H9 (cell line): ENCODE results near the gene PIAS4. TPM values are rescaled to one million over a fixed set of nuclear protein-coding genes. Genes with fewer than 3 reads are reported as not detected.

Source experiments
- DNase-seq: peaks from one replicate; pipeline ENCODE4 v3.0.0-alpha.2; 2017
- H2AFZ ChIP-seq: one replicate; pipeline ENCODE4 v1.6.1; 2013; ENCODE audit warnings: mild to moderate bottlenecking, low read length, control low read depth, moderate library complexity
- H2AK5ac ChIP-seq: 2 replicates; pipeline ENCODE4 v1.6.1; 2013; ENCODE audit warnings: low read length, control low read depth, mixed read lengths; ENCODE audit not compliant: insufficient read length
- H2BK120ac ChIP-seq: one replicate; pipeline ENCODE4 v1.6.1; 2013; ENCODE audit warnings: low read depth, mild to moderate bottlenecking, low read length, control low read depth, inconsistent platforms; ENCODE audit not compliant: poor library complexity, severe bottlenecking
- H2BK12ac ChIP-seq: 2 replicates; pipeline ENCODE4 v1.6.1; 2013; ENCODE audit warnings: low read length, control low read depth, mixed read lengths, low read depth; ENCODE audit not compliant: insufficient read length
- H2BK15ac ChIP-seq: 2 replicates; pipeline ENCODE4 v1.6.1; 2013; ENCODE audit warnings: low read depth, low read length, control low read depth
- H2BK20ac ChIP-seq: one replicate; pipeline ENCODE4 v1.6.1; 2013; ENCODE audit warnings: low read depth, mild to moderate bottlenecking, low read length, control low read depth, inconsistent platforms; ENCODE audit not compliant: poor library complexity, severe bottlenecking
- H2BK5ac ChIP-seq: 2 replicates; pipeline ENCODE4 v1.6.1; 2013; ENCODE audit warnings: low read length, control low read depth, mixed read lengths; ENCODE audit not compliant: insufficient read length
- H3K14ac ChIP-seq: 2 replicates; pipeline ENCODE4 v1.6.1; 2013; ENCODE audit warnings: low read length, control low read depth; ENCODE audit not compliant: insufficient read depth
- H3K18ac ChIP-seq: 2 replicates; pipeline ENCODE4 v1.6.1; 2013; ENCODE audit warnings: low read depth, mild to moderate bottlenecking, mixed read lengths, low read length, control low read depth; ENCODE audit not compliant: insufficient read length
- H3K23ac ChIP-seq: 2 replicates; pipeline ENCODE4 v1.6.1; 2013; ENCODE audit warnings: low read length, control low read depth, mixed read lengths, low read depth; ENCODE audit not compliant: insufficient read length
- H3K23me2 ChIP-seq: 2 replicates; pipeline ENCODE4 v1.6.1; 2013; ENCODE audit warnings: low read depth, mild to moderate bottlenecking, mixed read lengths, low read length, control low read depth; ENCODE audit not compliant: insufficient read length, poor library complexity, severe bottlenecking
- H3K27ac ChIP-seq: 2 replicates; pipeline ENCODE4 v1.5.1; 2013; ENCODE audit warnings: low read length, control low read depth, mixed read lengths, low read depth; ENCODE audit not compliant: insufficient read length
- H3K27me3 ChIP-seq: 2 replicates; pipeline ENCODE4 v1.6.1; 2013; ENCODE audit warnings: low read length, control low read depth, inconsistent platforms; ENCODE audit not compliant: insufficient read depth
- H3K4ac ChIP-seq: 2 replicates; pipeline ENCODE4 v1.6.1; 2013; ENCODE audit warnings: low read depth, mild to moderate bottlenecking, control low read depth, inconsistent platforms, low read length, moderate library complexity
- H3K4me1 ChIP-seq: 2 replicates; pipeline ENCODE4 v1.6.1; 2013; ENCODE audit warnings: low read length, control low read depth, inconsistent platforms; ENCODE audit not compliant: insufficient read depth
- H3K4me2 ChIP-seq: 2 replicates; pipeline ENCODE4 v1.6.1; 2013; ENCODE audit warnings: low read length, control low read depth, mixed read lengths; ENCODE audit not compliant: insufficient read length, insufficient read depth
- H3K56ac ChIP-seq: 2 replicates; pipeline ENCODE4 v1.6.1; 2013; ENCODE audit warnings: low read depth, mild to moderate bottlenecking, mixed read lengths, low read length, control low read depth; ENCODE audit not compliant: insufficient read length
- H3K79me1 ChIP-seq: 2 replicates; pipeline ENCODE4 v1.6.1; 2013; ENCODE audit warnings: low read depth, mild to moderate bottlenecking, moderate library complexity, low read length, control low read depth, inconsistent platforms; ENCODE audit not compliant: insufficient read depth, poor library complexity, severe bottlenecking
- H3K79me2 ChIP-seq: 2 replicates; pipeline ENCODE4 v1.6.1; 2013; ENCODE audit warnings: low read length, control low read depth, inconsistent platforms; ENCODE audit not compliant: insufficient read depth
- H3K9ac ChIP-seq: 2 replicates; pipeline ENCODE4 v1.6.1; 2013; ENCODE audit warnings: low read length, control low read depth, mixed read lengths; ENCODE audit not compliant: insufficient read length; ENCODE audit errors: extremely low read depth
- H3K9me3 ChIP-seq: one replicate; pipeline ENCODE4 v1.6.1; 2013; ENCODE audit warnings: low read depth, low read length, inconsistent platforms; ENCODE audit not compliant: control insufficient read depth
- H3T11ph ChIP-seq: one replicate; pipeline ENCODE4 v1.6.1; 2013; ENCODE audit warnings: mild to moderate bottlenecking, low read length, control low read depth, inconsistent platforms
- H4K20me1 ChIP-seq: one replicate; pipeline ENCODE4 v1.6.1; 2013; ENCODE audit not compliant: control insufficient read depth, insufficient read length, insufficient read depth
- H4K5ac ChIP-seq: 2 replicates; pipeline ENCODE4 v1.6.1; 2013; ENCODE audit warnings: low read depth, mild to moderate bottlenecking, mixed read lengths, low read length, control low read depth; ENCODE audit not compliant: insufficient read length
- H4K8ac ChIP-seq: replicated peaks from 2 replicates; pipeline ENCODE4 v1.6.1; 2013; ENCODE audit warnings: low read length, control low read depth, mixed read lengths, low read depth; ENCODE audit not compliant: insufficient read length
- H4K91ac ChIP-seq: 2 replicates; pipeline ENCODE4 v1.6.1; 2013; ENCODE audit warnings: low read depth, mild to moderate bottlenecking, moderate library complexity, mixed read lengths, low read length, control low read depth; ENCODE audit not compliant: insufficient read length
- H3K27ac Mint-ChIP-seq, 3 experiments: 2 replicates in 2 of 3; 3 replicates in 1 of 3; pipeline ENCODE4 v1.8.0; 2020 to 2021; ENCODE audit warnings: mixed read lengths in 3 of 3, mild to moderate bottlenecking in 1 of 3, moderate library complexity in 1 of 3
- H3K27me3 Mint-ChIP-seq: 2 replicates; pipeline ENCODE4 v1.8.0; 2021; ENCODE audit warnings: low read depth, mild to moderate bottlenecking, moderate library complexity, mixed read lengths
- H3K36me3 Mint-ChIP-seq, 3 experiments: 2 replicates in 2 of 3; 3 replicates in 1 of 3; pipeline ENCODE4 v1.8.0; 2020 to 2021; ENCODE audit warnings: low read depth in 3 of 3, mixed read lengths in 3 of 3; ENCODE audit not compliant: insufficient read depth in 1 of 3
- H3K4me1 Mint-ChIP-seq, 2 experiments: 2 replicates each; pipeline ENCODE4 v1.8.0; 2020; ENCODE audit warnings: mixed read lengths in 2 of 2
- H3K4me3 Mint-ChIP-seq, 2 experiments: 2 replicates in 1 of 2; 3 replicates in 1 of 2; pipeline ENCODE4 v1.8.0; 2020 to 2021; ENCODE audit warnings: mild to moderate bottlenecking in 2 of 2, mixed read lengths in 2 of 2, moderate library complexity in 1 of 2
- H3K9me3 Mint-ChIP-seq, 2 experiments: 2 replicates in 1 of 2; 3 replicates in 1 of 2; pipeline ENCODE4 v1.8.0; 2020; ENCODE audit warnings: mild to moderate bottlenecking in 2 of 2, mixed read lengths in 2 of 2, moderate library complexity in 1 of 2
- WGBS: extraction: QIAGEN DNeasy Blood & Tissue Kit; methylation state at CpG from one replicate; pipeline ENCODE4 v1.1.7; 2013; ENCODE audit warnings: missing lambda C conversion rate, low lambda C conversion rate, mixed read lengths; ENCODE audit not compliant: insufficient read length; ENCODE audit errors: extremely low coverage; 5-methylcytosine and 5-hydroxymethylcytosine counted together
- total RNA-seq: library from RNA; stranded (reverse); gene quantifications from 2 replicates; pipeline ENCODE4 v1.2.1, GENCODE V29; 2021
- TF ChIP-seq, protein P1 (sequence below): fragments of 200-600 bp; sonication (generic); conservative IDR thresholded peaks from 3 replicates; pipeline ENCODE4 v1.8.0; 2021; ENCODE audit warnings: antibody characterized with exemption, mild to moderate bottlenecking

Gene PIAS4
- total RNA-seq, 1 experiment from 2014 or later: 52.0 TPM

DNA sequence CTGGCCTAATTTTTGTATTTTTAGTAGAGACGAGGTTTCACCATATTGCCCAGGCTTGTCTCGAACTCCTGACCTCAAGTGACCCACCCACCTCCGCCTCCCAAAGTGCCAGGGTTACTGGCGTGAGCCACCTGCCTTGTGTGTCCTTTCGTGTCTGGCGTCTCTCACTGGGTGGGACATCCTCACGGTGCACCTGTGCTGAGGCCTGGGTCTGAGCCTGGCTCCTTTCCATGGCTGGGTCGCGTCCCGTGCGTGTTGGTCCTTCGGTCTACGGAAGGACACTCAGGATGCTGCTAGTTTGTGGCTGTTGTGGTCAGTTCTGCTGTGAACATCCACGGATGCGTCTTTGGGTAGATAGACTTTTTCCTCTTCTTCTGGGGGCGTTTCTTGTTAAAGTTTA is 19.6 kb downstream of the PIAS4 start:
- Mint-ChIP-seq H3K4me1 (no peaks in the 10 kb centered on the region), H3K9me3 (no peaks in the 10 kb centered on the region; a peak in 1 of 5 replicates), H3K27ac (peak overlapping the region in 1 of 3 experiments; percentile 77; a peak in 1 of 7 replicates), H3K27me3 (no peaks in the 10 kb centered on the region), H3K4me3 (no peak overlapping the region), H3K36me3 (peaks cover 11 to 52% (median 47%) of the 10 kb centered on the region in 3 experiments)
- no peaks in the 10 kb centered on the region for H3K79me1 ChIP-seq
- no peaks in the 10 kb centered on the region for H3K27me3 ChIP-seq
- no peaks in the 10 kb centered on the region for H4K20me1 ChIP-seq
- H2AFZ ChIP-seq: no peak overlapping the region
- no peak overlapping the region for H2BK20ac ChIP-seq
- TF ChIP-seq, protein P1, sequence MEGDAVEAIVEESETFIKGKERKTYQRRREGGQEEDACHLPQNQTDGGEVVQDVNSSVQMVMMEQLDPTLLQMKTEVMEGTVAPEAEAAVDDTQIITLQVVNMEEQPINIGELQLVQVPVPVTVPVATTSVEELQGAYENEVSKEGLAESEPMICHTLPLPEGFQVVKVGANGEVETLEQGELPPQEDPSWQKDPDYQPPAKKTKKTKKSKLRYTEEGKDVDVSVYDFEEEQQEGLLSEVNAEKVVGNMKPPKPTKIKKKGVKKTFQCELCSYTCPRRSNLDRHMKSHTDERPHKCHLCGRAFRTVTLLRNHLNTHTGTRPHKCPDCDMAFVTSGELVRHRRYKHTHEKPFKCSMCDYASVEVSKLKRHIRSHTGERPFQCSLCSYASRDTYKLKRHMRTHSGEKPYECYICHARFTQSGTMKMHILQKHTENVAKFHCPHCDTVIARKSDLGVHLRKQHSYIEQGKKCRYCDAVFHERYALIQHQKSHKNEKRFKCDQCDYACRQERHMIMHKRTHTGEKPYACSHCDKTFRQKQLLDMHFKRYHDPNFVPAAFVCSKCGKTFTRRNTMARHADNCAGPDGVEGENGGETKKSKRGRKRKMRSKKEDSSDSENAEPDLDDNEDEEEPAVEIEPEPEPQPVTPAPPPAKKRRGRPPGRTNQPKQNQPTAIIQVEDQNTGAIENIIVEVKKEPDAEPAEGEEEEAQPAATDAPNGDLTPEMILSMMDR: no peak
- H3K14ac ChIP-seq: no peak overlapping the region
- peak overlapping the region; percentile 33 for H4K5ac ChIP-seq
- no peak for DNase-seq
- H4K8ac ChIP-seq: no peak overlapping the region
- H3K9me3 ChIP-seq: no peaks in the 10 kb centered on the region
- no peak overlapping the region for H4K91ac ChIP-seq
- no peak overlapping the region for H3T11ph ChIP-seq
- WGBS: no CpG with 5 or more reads among the region's 16 CpGs
- H3K4ac ChIP-seq: no peak overlapping the region
- H3K23ac ChIP-seq: no peak overlapping the region
- no peak overlapping the region for H2BK120ac ChIP-seq
- H3K79me2 ChIP-seq: no peaks in the 10 kb centered on the region
- H2BK5ac ChIP-seq: no peak overlapping the region
- H3K4me2 ChIP-seq: no peak overlapping the region
- H3K23me2 ChIP-seq: no peaks in the 10 kb centered on the region
- H3K9ac ChIP-seq: no peak overlapping the region
- no peak overlapping the region for H2AK5ac ChIP-seq
- H3K18ac ChIP-seq: no peak overlapping the region
- no peaks in the 10 kb centered on the region for H3K4me1 ChIP-seq
- H3K27ac ChIP-seq: no peak overlapping the region
- no peak overlapping the region for H3K56ac ChIP-seq
- no peak overlapping the region for H2BK15ac ChIP-seq
- H2BK12ac ChIP-seq: no peak overlapping the region
